ENCODE results near the gene FAM72A. TPM values are rescaled to one million over a fixed set of nuclear protein-coding genes. Genes with fewer than 3 reads are reported as not detected.
"Not testable (repeated sequence)": the region's sequence is repeated elsewhere in the genome, so short reads cannot be mapped to it uniquely, and the experiment has no call there.

Gene FAM72A
- total RNA-seq, result 10 to 100 TPM; 28.5 to 31.5 TPM

- CTCF ChIA-PET; intact Hi-C loops (cut with micrococcal nuclease); POLR2A ChIA-PET; H3K36me3 Mint-ChIP-seq; H3K27me3 Mint-ChIP-seq; H3K4me1 Mint-ChIP-seq (ENCODE audit: low read depth); H3K9me3 Mint-ChIP-seq: not testable (repeated sequence)
- Mint-ChIP-seq H3K4me3 (peak within 1 kb of the TSS; percentile 79), H3K27ac (peak within 1 kb of the TSS; percentile 76)
- peak; percentile 99 for DNase-seq
Observed at GRCh38 chr1:206202789-206203363, at the start of gene FAM72A. Gene FAM72A (minus strand): TSS chr1:206202839. CDS start chr1:206202025, 814 bp downstream.

GRCh38 chr1:206250953-206251681 is 48.5 kb upstream of the FAM72A start:
- H3K9me3 Mint-ChIP-seq; H3K4me1 Mint-ChIP-seq (ENCODE audit: low read depth); POLR2A ChIA-PET; CTCF ChIA-PET; DNase-seq; H3K36me3 Mint-ChIP-seq; intact Hi-C loops (cut with micrococcal nuclease); H3K27me3 Mint-ChIP-seq; H3K4me3 Mint-ChIP-seq; H3K27ac Mint-ChIP-seq: not testable (repeated sequence)

- H3K4me3 Mint-ChIP-seq; DNase-seq; H3K9me3 Mint-ChIP-seq; intact Hi-C loops (cut with micrococcal nuclease); H3K36me3 Mint-ChIP-seq; H3K27me3 Mint-ChIP-seq; CTCF ChIA-PET; POLR2A ChIA-PET; H3K27ac Mint-ChIP-seq; H3K4me1 Mint-ChIP-seq (ENCODE audit: low read depth): not testable (repeated sequence)
Observed at GRCh38 chr1:206246129-206246886, 43.7 kb upstream of the FAM72A start.

- H3K36me3 Mint-ChIP-seq; DNase-seq; CTCF ChIA-PET; H3K9me3 Mint-ChIP-seq; intact Hi-C loops (cut with micrococcal nuclease); H3K27me3 Mint-ChIP-seq; H3K4me1 Mint-ChIP-seq (ENCODE audit: low read depth); POLR2A ChIA-PET; H3K4me3 Mint-ChIP-seq; H3K27ac Mint-ChIP-seq: not testable (repeated sequence)
Observed at GRCh38 chr1:206245479-206245878, 42.8 kb upstream of the FAM72A start.

GRCh38 chr1:206243335-206243734 is 40.7 kb upstream of the FAM72A start:
- H3K27me3 Mint-ChIP-seq; POLR2A ChIA-PET; H3K27ac Mint-ChIP-seq; H3K36me3 Mint-ChIP-seq; H3K4me3 Mint-ChIP-seq; intact Hi-C loops (cut with micrococcal nuclease); H3K4me1 Mint-ChIP-seq (ENCODE audit: low read depth); H3K9me3 Mint-ChIP-seq; CTCF ChIA-PET: not testable (repeated sequence)
- DNase-seq, result peak; percentile 15

- H3K4me1 Mint-ChIP-seq (ENCODE audit: low read depth); CTCF ChIA-PET; H3K9me3 Mint-ChIP-seq; H3K27me3 Mint-ChIP-seq; H3K36me3 Mint-ChIP-seq; H3K4me3 Mint-ChIP-seq; DNase-seq; POLR2A ChIA-PET; intact Hi-C loops (cut with micrococcal nuclease); H3K27ac Mint-ChIP-seq: not testable (repeated sequence)
Observed at GRCh38 chr1:206240288-206240687, 37.6 kb upstream of the FAM72A start.

- H3K36me3 Mint-ChIP-seq; DNase-seq; intact Hi-C loops (cut with micrococcal nuclease); POLR2A ChIA-PET; H3K4me3 Mint-ChIP-seq; H3K4me1 Mint-ChIP-seq (ENCODE audit: low read depth); CTCF ChIA-PET; H3K27ac Mint-ChIP-seq; H3K9me3 Mint-ChIP-seq; H3K27me3 Mint-ChIP-seq: not testable (repeated sequence)
Observed at GRCh38 chr1:206235190-206235589, 32.6 kb upstream of the FAM72A start.

- DNase-seq; H3K36me3 Mint-ChIP-seq; CTCF ChIA-PET; intact Hi-C loops (cut with micrococcal nuclease); H3K9me3 Mint-ChIP-seq; H3K27ac Mint-ChIP-seq; POLR2A ChIA-PET; H3K4me3 Mint-ChIP-seq; H3K27me3 Mint-ChIP-seq; H3K4me1 Mint-ChIP-seq (ENCODE audit: low read depth): not testable (repeated sequence)
Observed at GRCh38 chr1:206234189-206234916, 31.7 kb upstream of the FAM72A start.

GRCh38 chr1:206232970-206233645 is 30.5 kb upstream of the FAM72A start:
- H3K36me3 Mint-ChIP-seq; intact Hi-C loops (cut with micrococcal nuclease); POLR2A ChIA-PET; H3K4me1 Mint-ChIP-seq (ENCODE audit: low read depth); CTCF ChIA-PET; DNase-seq; H3K27ac Mint-ChIP-seq; H3K27me3 Mint-ChIP-seq; H3K9me3 Mint-ChIP-seq; H3K4me3 Mint-ChIP-seq: not testable (repeated sequence)

- H3K4me3 Mint-ChIP-seq; intact Hi-C loops (cut with micrococcal nuclease); H3K36me3 Mint-ChIP-seq; H3K27ac Mint-ChIP-seq; H3K9me3 Mint-ChIP-seq; H3K27me3 Mint-ChIP-seq; CTCF ChIA-PET; DNase-seq; POLR2A ChIA-PET; H3K4me1 Mint-ChIP-seq (ENCODE audit: low read depth): not testable (repeated sequence)
Observed at GRCh38 chr1:206231989-206232388, 29.4 kb upstream of the FAM72A start.

- H3K4me3 Mint-ChIP-seq; intact Hi-C loops (cut with micrococcal nuclease); H3K27ac Mint-ChIP-seq: not testable (repeated sequence)
Observed at GRCh38 chr1:206229286-206229685, 26.6 kb upstream of the FAM72A start.

GRCh38 chr1:206226886-206227285 is 24.2 kb upstream of the FAM72A start:
- H3K36me3 Mint-ChIP-seq; H3K27ac Mint-ChIP-seq; POLR2A ChIA-PET; DNase-seq; H3K4me1 Mint-ChIP-seq (ENCODE audit: low read depth); H3K9me3 Mint-ChIP-seq; intact Hi-C loops (cut with micrococcal nuclease); H3K4me3 Mint-ChIP-seq; CTCF ChIA-PET; H3K27me3 Mint-ChIP-seq: not testable (repeated sequence)

More at GRCh38 chr1:206229286-206229685, 26.6 kb upstream of the FAM72A start:
- H3K4me1 Mint-ChIP-seq (ENCODE audit: low read depth); POLR2A ChIA-PET; H3K9me3 Mint-ChIP-seq; DNase-seq; CTCF ChIA-PET; H3K36me3 Mint-ChIP-seq; H3K27me3 Mint-ChIP-seq: not testable (repeated sequence)
